Measurements from ENCODE around the gene SQSTM1. TPM values are rescaled to one million over a fixed set of nuclear protein-coding genes. Genes with fewer than 3 reads are reported as not detected.

SQSTM1 gene
- total and polyA plus RNA-seq, 9 of the 15 experiments (the other 6 are each of a cell fraction or from before 2014, with no cell fraction given) = 5.6 to 148 (median 64.0) TPM

GRCh38 chr5:179818746-179819295 is 1.9 kb upstream of the SQSTM1 start (continued):
- TF ChIP-seq ZNF263 (CRISPR knock-in tag; IDR thresholded peaks at IDR 0.05; ENCODE audit: borderline replicate concordance) (0 out of 2 replicates have a peak, but pooled peaks have one; percentile 36), ZFX (CRISPR knock-in tag; IDR thresholded peaks at IDR 0.05) (peak; percentile 92), CREM (IDR thresholded peaks at IDR 0.05; ENCODE audit: low read depth) (peak; percentile 93), EP300 (IDR thresholded peaks at IDR 0.05; ENCODE audit: low read length) (peak; percentile 88), ZBTB7A (IDR thresholded peaks at IDR 0.05; ENCODE audit: borderline replicate concordance, control insufficient read depth, low read depth, low read length) (peak; percentile 88), ATF3 (IDR thresholded peaks at IDR 0.05) (peak; percentile 96), ATF3 (CRISPR knock-in tag; conservative IDR thresholded peaks at IDR 0.05) (peak; percentile 94), NFXL1 (CRISPR knock-in tag; IDR thresholded peaks at IDR 0.05) (no peak), DACH1 (IDR thresholded peaks at IDR 0.05; ENCODE audit: partially characterized antibody) (peak; percentile 72), HCFC1 (IDR thresholded peaks at IDR 0.05; ENCODE audit: low read depth, low read length) (peak; percentile 38; the same call in 1 of the 2 replicates), LEF1 (IDR thresholded peaks at IDR 0.05) (peak; percentile 88), IRF2 (CRISPR knock-in tag; IDR thresholded peaks at IDR 0.05) (no peak), SREBF1 (IDR thresholded peaks at IDR 0.05; ENCODE audit: borderline replicate concordance, low read depth, low read length) (0 out of 2 replicates have a peak, but pooled peaks have one; percentile 27), ELF1 (tag; IDR thresholded peaks at IDR 0.05) (peak; percentile 75), ZNF76 (CRISPR knock-in tag; IDR thresholded peaks at IDR 0.05; ENCODE audit: borderline replicate concordance) (0 out of 2 replicates have a peak, but pooled peaks have one; percentile 16), FIP1L1 (IDR thresholded peaks at IDR 0.05; ENCODE audit: low read depth, low read length, poor library complexity, severe bottlenecking) (peak; percentile 73), ELF4 (CRISPR knock-in tag; IDR thresholded peaks at IDR 0.05) (peak; percentile 78; the same call in 1 of the 2 replicates)
- TF ChIP-seq, protein P1, sequence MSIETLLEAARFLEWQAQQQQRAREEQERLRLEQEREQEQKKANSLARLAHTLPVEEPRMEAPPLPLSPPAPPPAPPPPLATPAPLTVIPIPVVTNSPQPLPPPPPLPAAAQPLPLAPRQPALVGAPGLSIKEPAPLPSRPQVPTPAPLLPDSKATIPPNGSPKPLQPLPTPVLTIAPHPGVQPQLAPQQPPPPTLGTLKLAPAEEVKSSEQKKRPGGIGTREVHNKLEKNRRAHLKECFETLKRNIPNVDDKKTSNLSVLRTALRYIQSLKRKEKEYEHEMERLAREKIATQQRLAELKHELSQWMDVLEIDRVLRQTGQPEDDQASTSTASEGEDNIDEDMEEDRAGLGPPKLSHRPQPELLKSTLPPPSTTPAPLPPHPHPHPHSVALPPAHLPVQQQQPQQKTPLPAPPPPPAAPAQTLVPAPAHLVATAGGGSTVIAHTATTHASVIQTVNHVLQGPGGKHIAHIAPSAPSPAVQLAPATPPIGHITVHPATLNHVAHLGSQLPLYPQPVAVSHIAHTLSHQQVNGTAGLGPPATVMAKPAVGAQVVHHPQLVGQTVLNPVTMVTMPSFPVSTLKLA (conservative IDR thresholded peaks at IDR 0.05) = peak; percentile 91 to 94; a peak in 3 of 4 replicates
- TF ChIP-seq, protein P2, sequence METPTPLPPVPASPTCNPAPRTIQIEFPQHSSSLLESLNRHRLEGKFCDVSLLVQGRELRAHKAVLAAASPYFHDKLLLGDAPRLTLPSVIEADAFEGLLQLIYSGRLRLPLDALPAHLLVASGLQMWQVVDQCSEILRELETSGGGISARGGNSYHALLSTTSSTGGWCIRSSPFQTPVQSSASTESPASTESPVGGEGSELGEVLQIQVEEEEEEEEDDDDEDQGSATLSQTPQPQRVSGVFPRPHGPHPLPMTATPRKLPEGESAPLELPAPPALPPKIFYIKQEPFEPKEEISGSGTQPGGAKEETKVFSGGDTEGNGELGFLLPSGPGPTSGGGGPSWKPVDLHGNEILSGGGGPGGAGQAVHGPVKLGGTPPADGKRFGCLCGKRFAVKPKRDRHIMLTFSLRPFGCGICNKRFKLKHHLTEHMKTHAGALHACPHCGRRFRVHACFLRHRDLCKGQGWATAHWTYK (CRISPR knock-in tag; IDR thresholded peaks at IDR 0.05) = peak; percentile 92

Measured in K562 (cell line).